ENCODE data around the gene TRIM54. TPM values are rescaled to one million over a fixed set of nuclear protein-coding genes. Genes with fewer than 3 reads are reported as not detected.

The TRIM54 gene
- total RNA-seq, 2 donors from 2014 or later = 0.86 to 2.2 TPM

GRCh38 chr2:27324720-27325119 lies 42.5 kb downstream of the TRIM54 start:
- H3K36me3 ChIP-seq (ENCODE audit: control insufficient read depth, insufficient read depth, low read length) = peaks cover 40% of the 10 kb centered on the region
- no peak overlapping the region for H3K27ac ChIP-seq (ENCODE audit: low read depth, low read length)
- Mint-ChIP-seq H3K4me1 (peaks cover 15% of the 10 kb centered on the region), H3K36me3 (ENCODE audit: low read depth) (peaks cover 35% of the 10 kb centered on the region), H3K27ac (peak overlapping the region; percentile 75), H3K9me3 (no peaks in the 10 kb centered on the region), H3K27me3 (ENCODE audit: insufficient read depth) (no peaks in the 10 kb centered on the region), H3K4me3 (no peak overlapping the region)
- H3K9ac ChIP-seq (ENCODE audit: extremely low read depth, low read length, poor library complexity, severe bottlenecking) = no peak overlapping the region
- no peaks in the 10 kb centered on the region for H3K27me3 ChIP-seq (ENCODE audit: control insufficient read depth, insufficient read depth, low read length, poor library complexity, severe bottlenecking)
- 86 to 100% methylated on average over 1 to 5 of the region's 5 CpGs for WGBS, 2 experiments (ENCODE audit: insufficient coverage in 1 of 2, insufficient read length in 1 of 2)
- DNase-seq = no peak
- no peak for TF ChIP-seq CTCF (conservative IDR thresholded peaks at IDR 0.05)
- no peaks in the 10 kb centered on the region for H3K9me3 ChIP-seq (ENCODE audit: control insufficient read depth, low read length)
- no peaks in the 10 kb centered on the region for H3K4me1 ChIP-seq (ENCODE audit: control insufficient read depth, insufficient read depth, low read length)
- H3K4me3 ChIP-seq (ENCODE audit: low read length) = no peak overlapping the region

GRCh38 chr2:27335311-27335710 lies 53.1 kb downstream of the TRIM54 start:
- Histone ChIP-seq H3K4me3 (ENCODE audit: low read length) (no peak overlapping the region), H3K27me3 (ENCODE audit: control insufficient read depth, insufficient read depth, low read length, poor library complexity, severe bottlenecking) (no peaks in the 10 kb centered on the region), H3K4me1 (ENCODE audit: control insufficient read depth, insufficient read depth, low read length) (no peaks in the 10 kb centered on the region), H3K27ac (ENCODE audit: low read depth, low read length) (no peak overlapping the region), H3K36me3 (ENCODE audit: control insufficient read depth, insufficient read depth, low read length) (peaks cover 82% of the 10 kb centered on the region), H3K9me3 (ENCODE audit: control insufficient read depth, low read length) (no peaks in the 10 kb centered on the region), H3K9ac (ENCODE audit: extremely low read depth, low read length, poor library complexity, severe bottlenecking) (no peak overlapping the region)
- TF ChIP-seq CTCF (conservative IDR thresholded peaks at IDR 0.05) = no peak
- Mint-ChIP-seq H3K36me3 (ENCODE audit: low read depth) (peaks cover 80% of the 10 kb centered on the region), H3K9me3 (no peaks in the 10 kb centered on the region), H3K4me1 (no peaks in the 10 kb centered on the region), H3K27me3 (ENCODE audit: insufficient read depth) (no peaks in the 10 kb centered on the region), H3K4me3 (no peak overlapping the region), H3K27ac (no peak overlapping the region)
- DNase-seq = no peak
- WGBS, 2 experiments (ENCODE audit: insufficient coverage in 1 of 2, insufficient read length in 1 of 2) = 87 to 100% methylated on average over 1 to 3 of the region's 3 CpGs

- no peak for DNase-seq
- TF ChIP-seq CTCF (conservative IDR thresholded peaks at IDR 0.05) = no peak
- H3K4me3 Mint-ChIP-seq = no peak overlapping the region
- no peak overlapping the region for H3K9ac ChIP-seq (ENCODE audit: extremely low read depth, low read length, poor library complexity, severe bottlenecking)
- H3K36me3 ChIP-seq (ENCODE audit: control insufficient read depth, insufficient read depth, low read length) = peaks cover 83% of the 10 kb centered on the region
- H3K27ac Mint-ChIP-seq = no peak overlapping the region
- no peak overlapping the region for H3K27ac ChIP-seq (ENCODE audit: low read depth, low read length)
- peaks cover 80% of the 10 kb centered on the region for H3K36me3 Mint-ChIP-seq (ENCODE audit: low read depth)
- H3K27me3 Mint-ChIP-seq (ENCODE audit: insufficient read depth) = no peaks in the 10 kb centered on the region
- H3K27me3 ChIP-seq (ENCODE audit: control insufficient read depth, insufficient read depth, low read length, poor library complexity, severe bottlenecking) = no peaks in the 10 kb centered on the region
- no peaks in the 10 kb centered on the region for H3K9me3 Mint-ChIP-seq
- H3K4me1 ChIP-seq (ENCODE audit: control insufficient read depth, insufficient read depth, low read length) = no peaks in the 10 kb centered on the region
- H3K9me3 ChIP-seq (ENCODE audit: control insufficient read depth, low read length) = no peaks in the 10 kb centered on the region
- no peaks in the 10 kb centered on the region for H3K4me1 Mint-ChIP-seq
- 96 to 98% methylated on average over 5 to 7 of the region's 7 CpGs for WGBS, 2 experiments (ENCODE audit: insufficient coverage in 1 of 2, insufficient read length in 1 of 2)
- H3K4me3 ChIP-seq (ENCODE audit: low read length) = no peak overlapping the region
Observed at GRCh38 chr2:27336173-27336572, 53.9 kb downstream of the TRIM54 start.
